K562 (cell line): ENCODE data around the gene SYT17. TPM values are rescaled to one million over a fixed set of nuclear protein-coding genes. Genes with fewer than 3 reads are reported as not detected.
A peak's percentile ranks its signal among the peaks of the same experiment; 100 is the strongest.

Experiments used
- BMI1 ChIP-seq: fragments of 150-350 bp; IDR thresholded peaks from 2 replicates; pipeline ENCODE4 v1.6.1; 2014; ENCODE audit warnings: low read length
- CREB5 ChIP-seq: fragments of 250-450 bp; sonication (Bioruptor Pico); IDR thresholded peaks from 2 replicates; pipeline ENCODE4 v1.5.0; 2020; ENCODE audit warnings: mild to moderate bottlenecking
- DPF2 ChIP-seq: fragments of 450-650 bp; IDR thresholded peaks from 2 replicates; pipeline ENCODE4 v1.6.1; 2016
- EGR1 ChIP-seq: fragments of 450-650 bp; conservative IDR thresholded peaks from 2 replicates; pipeline ENCODE4 v1.6.1; 2017; ENCODE audit warnings: mild to moderate bottlenecking
- ESRRB ChIP-seq: fragments of 250-450 bp; sonication (Bioruptor Pico); IDR thresholded peaks from 2 replicates; pipeline ENCODE4 v1.5.0; 2020; ENCODE audit warnings: mild to moderate bottlenecking, moderate library complexity, borderline replicate concordance
- ETV1 ChIP-seq: fragments of 450-650 bp; conservative IDR thresholded peaks from 2 replicates; pipeline ENCODE4 v1.6.1; 2016; ENCODE audit warnings: missing genetic modification characterization, control low read depth, low read depth, missing compliant biosample characterization
- FOXK2 ChIP-seq, 2 experiments: fragments of 450-650 bp; IDR thresholded peaks in 1 of 2; conservative IDR thresholded peaks in 1 of 2; 2 replicates each; pipeline ENCODE4 v1.6.1; 2016; ENCODE audit warnings: low read depth in 2 of 2, mild to moderate bottlenecking in 1 of 2
- JUND ChIP-seq, 2 experiments: IDR thresholded peaks; 2 replicates in 1 of 2; 3 replicates in 1 of 2; pipeline ENCODE4 v1.6.1; 2011; ENCODE audit warnings: borderline replicate concordance in 2 of 2, low read depth in 2 of 2, low read length in 2 of 2, improper control_type of control experiment in 1 of 2, missing biosample characterization in 1 of 2, missing genetic modification characterization in 1 of 2, missing genetic modification reagents in 1 of 2
- KAT7 ChIP-seq: sonication (generic); formaldehyde crosslinking; IDR thresholded peaks from 2 replicates; pipeline ENCODE4 v1.8.0; 2022; ENCODE audit warnings: missing genetic modification reagents, mild to moderate bottlenecking, borderline replicate concordance
- KLF16 ChIP-seq: IDR thresholded peaks from 2 replicates; pipeline ENCODE4 v1.6.1; 2016; ENCODE audit warnings: antibody characterized with exemption
- MTA3 ChIP-seq: fragments of 450-650 bp; formaldehyde crosslinking; IDR thresholded peaks from 2 replicates; pipeline ENCODE4 v1.6.1; 2017; ENCODE audit warnings: mild to moderate bottlenecking, borderline replicate concordance
- RFX5 ChIP-seq: IDR thresholded peaks from 2 replicates; pipeline ENCODE4 v1.6.1; 2011; ENCODE audit warnings: low read depth, mild to moderate bottlenecking, improper control_type of control experiment, low read length
- SMARCE1 ChIP-seq: fragments of 450-650 bp; IDR thresholded peaks from 2 replicates; pipeline ENCODE4 v1.7.1; 2016; ENCODE audit warnings: mild to moderate bottlenecking
- SRSF7 ChIP-seq: fragments of 200-400 bp; formaldehyde crosslinking; optimal IDR thresholded peaks from 2 replicates; pipeline ENCODE3; 2017; ENCODE audit warnings: mild to moderate bottlenecking, low read depth, low read length
- TFE3 ChIP-seq: fragments of 450-650 bp; formaldehyde crosslinking; IDR thresholded peaks from 2 replicates; pipeline ENCODE4 v1.4.0; 2020; ENCODE audit warnings: mild to moderate bottlenecking, mixed read lengths
- ZNF175 ChIP-seq: fragments of 200-800 bp; sonication (Bioruptor generic); IDR thresholded peaks from 2 replicates; pipeline ENCODE4 v1.6.1; 2016; ENCODE audit warnings: low read depth, mild to moderate bottlenecking, missing genetic modification characterization, missing compliant biosample characterization
- ZNF232 ChIP-seq: sonication (generic); formaldehyde crosslinking; IDR thresholded peaks from 2 replicates; pipeline ENCODE4 v1.8.0; 2022; ENCODE audit warnings: mild to moderate bottlenecking, missing genetic modification reagents
- ZNF445 ChIP-seq: fragments of 250-450 bp; sonication (Bioruptor Pico); IDR thresholded peaks from 2 replicates; pipeline ENCODE4 v1.4.0; 2020; ENCODE audit warnings: low read depth, mild to moderate bottlenecking, moderate library complexity
- polyA plus RNA-seq, 8 experiments: library from polyadenylated mRNA; depleted of rRNA in 4 of 8; stranded (reverse) in 5 of 8; unstranded in 3 of 8; fragments of >200 nt; fragmentation: Nextera tagmentation in 2 of 8; fragmentation: Illumina TruSeq in 1 of 8; extraction: Ambion mirVana in 2 of 8; extraction: Trizol in 1 of 8; gene quantifications; 2 replicates each; pipeline versions ENCODE4 v1.2.1 to v1.2.3, GENCODE V29; 2011 to 2014; ENCODE audit warnings: inconsistent platforms in 1 of 8, missing spikeins in 1 of 8
- total RNA-seq, 7 experiments: library from RNA; depleted of rRNA in 6 of 7; stranded (reverse); fragments of >200 nt in 6 of 7; fragmentation: Illumina TruSeq in 2 of 7; extraction: Trizol in 2 of 7; gene quantifications; 2 replicates each; pipeline versions ENCODE4 v1.2.1 to v1.2.3, GENCODE V29; 2011 to 2021; ENCODE audit warnings: low replicate concordance in 1 of 7
- TF ChIP-seq, protein P1 (sequence below): fragments of 450-650 bp; formaldehyde crosslinking; IDR thresholded peaks from 2 replicates; pipeline ENCODE4 v1.4.0; 2020; ENCODE audit warnings: mild to moderate bottlenecking, moderate library complexity
- TF ChIP-seq, protein P2 (sequence below): sonication (generic); formaldehyde crosslinking; IDR thresholded peaks from 2 replicates; pipeline ENCODE4 v1.9.0; 2022; ENCODE audit warnings: mild to moderate bottlenecking, missing genetic modification reagents
- TF ChIP-seq, protein P3 (sequence below): sonication (generic); formaldehyde crosslinking; IDR thresholded peaks from 2 replicates; pipeline ENCODE4 v1.8.0; 2022; ENCODE audit warnings: missing genetic modification reagents, mild to moderate bottlenecking, borderline replicate concordance

Gene SYT17
- total and polyA plus RNA-seq, 9 of the 15 experiments (the other 6 are each of a cell fraction or from before 2014, with no cell fraction given), result not detected

DNA sequence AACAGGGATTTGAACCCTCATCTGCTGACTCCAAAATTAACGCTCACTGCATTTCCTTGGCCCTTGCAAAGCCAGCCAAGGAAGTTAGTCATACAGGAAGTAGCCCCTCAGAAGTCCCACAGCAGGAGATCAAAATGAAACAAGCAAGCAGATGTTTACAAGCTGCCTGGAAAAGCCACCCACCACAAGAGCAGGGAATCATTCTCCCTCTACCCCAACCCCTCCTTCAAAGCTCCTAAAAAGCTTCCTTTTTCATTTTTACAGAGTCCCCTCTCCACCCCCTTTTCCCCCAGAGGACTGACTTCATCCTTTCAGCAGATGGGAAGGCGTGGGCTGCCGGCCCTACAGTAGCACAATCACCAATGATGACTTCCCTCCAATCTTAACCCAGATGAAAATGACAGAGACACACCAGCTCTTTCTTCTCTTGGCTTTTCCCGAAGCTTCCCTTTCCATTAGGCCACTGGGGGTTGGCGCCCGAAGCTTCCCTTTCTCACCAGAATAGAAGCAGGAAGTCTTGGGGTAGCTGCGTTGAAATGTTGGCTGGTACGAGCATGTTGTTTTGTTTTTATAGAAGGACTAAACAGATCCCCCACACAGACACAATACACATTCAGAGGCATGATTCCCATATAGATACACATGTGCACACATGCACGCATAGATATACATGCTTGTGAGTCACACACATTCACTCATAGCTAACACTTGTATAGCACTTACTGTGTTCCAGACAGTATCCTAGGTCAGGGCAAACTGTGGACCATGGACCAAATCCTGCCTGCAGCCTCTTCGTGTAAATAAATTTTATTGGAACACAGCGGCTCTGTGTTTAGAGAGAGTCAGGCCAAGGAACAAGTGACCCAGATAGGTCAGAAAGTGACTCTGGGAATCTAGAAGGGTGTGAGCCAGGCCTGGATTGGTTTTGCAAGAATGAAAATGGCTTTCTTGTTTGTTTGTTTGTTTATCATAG lies 36.9 kb upstream of the SYT17 start (continued):
- TF ChIP-seq ZNF232 (CRISPR knock-in tag) (no peak), BMI1 (no peak), CREB5 (no peak), SMARCE1 (0 out of 2 replicates have a peak, but pooled peaks have one; percentile 40), DPF2 (0 out of 2 replicates have a peak, but pooled peaks have one; percentile 27), TFE3 (CRISPR knock-in tag) (no peak), KLF16 (no peak), ZNF445 (CRISPR knock-in tag) (no peak), EGR1 (peak; percentile 55), JUND (IDR thresholded peaks at IDR 0.05; ENCODE audit: borderline replicate concordance, low read depth, low read length) (peak; percentile 38; the same call in 1 of the 2 replicates), JUND (tag; IDR thresholded peaks at IDR 0.05; ENCODE audit: borderline replicate concordance, low read depth, low read length) (no peak), KAT7 (no peak), ZNF175 (peak; percentile 76), SRSF7 (no peak), ESRRB (CRISPR knock-in tag) (no peak), FOXK2 (conservative IDR thresholded peaks at IDR 0.05 in 1 of 2, IDR thresholded peaks at IDR 0.05 in 1 of 2; ENCODE audit: low read depth in 2 of 2) (peak; percentile 44 to 55; a peak in 3 of 4 replicates), ETV1 (peak; percentile 43), RFX5 (no peak), MTA3 (no peak)
- TF ChIP-seq, protein P1, sequence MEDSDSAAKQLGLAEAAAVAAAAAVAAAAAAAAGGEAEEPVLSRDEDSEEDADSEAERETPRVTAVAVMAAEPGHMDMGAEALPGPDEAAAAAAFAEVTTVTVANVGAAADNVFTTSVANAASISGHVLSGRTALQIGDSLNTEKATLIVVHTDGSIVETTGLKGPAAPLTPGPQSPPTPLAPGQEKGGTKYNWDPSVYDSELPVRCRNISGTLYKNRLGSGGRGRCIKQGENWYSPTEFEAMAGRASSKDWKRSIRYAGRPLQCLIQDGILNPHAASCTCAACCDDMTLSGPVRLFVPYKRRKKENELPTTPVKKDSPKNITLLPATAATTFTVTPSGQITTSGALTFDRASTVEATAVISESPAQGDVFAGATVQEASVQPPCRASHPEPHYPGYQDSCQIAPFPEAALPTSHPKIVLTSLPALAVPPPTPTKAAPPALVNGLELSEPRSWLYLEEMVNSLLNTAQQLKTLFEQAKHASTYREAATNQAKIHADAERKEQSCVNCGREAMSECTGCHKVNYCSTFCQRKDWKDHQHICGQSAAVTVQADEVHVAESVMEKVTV, result no peak
- TF ChIP-seq, protein P2, sequence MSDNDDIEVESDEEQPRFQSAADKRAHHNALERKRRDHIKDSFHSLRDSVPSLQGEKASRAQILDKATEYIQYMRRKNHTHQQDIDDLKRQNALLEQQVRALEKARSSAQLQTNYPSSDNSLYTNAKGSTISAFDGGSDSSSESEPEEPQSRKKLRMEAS (CRISPR knock-in tag), result no peak
- TF ChIP-seq, protein P3, sequence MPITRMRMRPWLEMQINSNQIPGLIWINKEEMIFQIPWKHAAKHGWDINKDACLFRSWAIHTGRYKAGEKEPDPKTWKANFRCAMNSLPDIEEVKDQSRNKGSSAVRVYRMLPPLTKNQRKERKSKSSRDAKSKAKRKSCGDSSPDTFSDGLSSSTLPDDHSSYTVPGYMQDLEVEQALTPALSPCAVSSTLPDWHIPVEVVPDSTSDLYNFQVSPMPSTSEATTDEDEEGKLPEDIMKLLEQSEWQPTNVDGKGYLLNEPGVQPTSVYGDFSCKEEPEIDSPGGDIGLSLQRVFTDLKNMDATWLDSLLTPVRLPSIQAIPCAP, result no peak
